GM12878 (cell line): ENCODE measurements around the gene STK4.

Experiments used
- BCL11A ChIP-seq: IDR thresholded peaks from 2 replicates; pipeline ENCODE4 v1.6.1; 2011; ENCODE audit warnings: low read depth, low read length
- FOXM1 ChIP-seq: IDR thresholded peaks from 2 replicates; pipeline ENCODE4 v1.6.1; 2012; ENCODE audit warnings: low read depth, mild to moderate bottlenecking, inconsistent platforms, low read length, moderate library complexity
- JUND ChIP-seq: IDR thresholded peaks from 2 replicates; pipeline ENCODE4 v1.6.1; 2012; ENCODE audit warnings: low read depth, mild to moderate bottlenecking, low read length, improper control_type of control experiment, moderate library complexity
- NR2C2 ChIP-seq: IDR thresholded peaks from 2 replicates; pipeline ENCODE4 v1.6.1; 2011; ENCODE audit warnings: borderline replicate concordance, low read depth; ENCODE audit not compliant: control insufficient read depth, insufficient read length
- PAX8 ChIP-seq: fragments of 450-650 bp; IDR thresholded peaks from 2 replicates; pipeline ENCODE4 v1.6.1; 2017; ENCODE audit warnings: mild to moderate bottlenecking, moderate library complexity
- POLR2A ChIP-seq: IDR thresholded peaks from 2 replicates; pipeline ENCODE4 v1.6.1; 2011; ENCODE audit warnings: low read depth, mild to moderate bottlenecking, low read length
- RFX5 ChIP-seq: IDR thresholded peaks from 2 replicates; pipeline ENCODE4 v1.6.1; 2011; ENCODE audit warnings: low read depth, low read length, improper control_type of control experiment
- SMC3 ChIP-seq: IDR thresholded peaks from 2 replicates; pipeline ENCODE4 v1.6.1; 2011; ENCODE audit warnings: low read length, improper control_type of control experiment, borderline replicate concordance
- TAF1 ChIP-seq: IDR thresholded peaks from 2 replicates; pipeline ENCODE4 v1.6.1; 2011; ENCODE audit warnings: mild to moderate bottlenecking, low read depth, low read length, borderline replicate concordance
- TCF12 ChIP-seq: IDR thresholded peaks from 2 replicates; pipeline ENCODE4 v1.6.1; 2011; ENCODE audit warnings: low read depth, mild to moderate bottlenecking, low read length
- TF ChIP-seq, protein P1 (sequence below), 3 experiments: IDR thresholded peaks in 2 of 3; conservative IDR thresholded peaks in 1 of 3; 2 replicates each; pipeline ENCODE4 v1.5.1; 2011; ENCODE audit warnings: low read depth in 3 of 3, low read length in 3 of 3, mild to moderate bottlenecking in 3 of 3, control low read depth in 2 of 3, moderate library complexity in 2 of 3, inconsistent platforms in 1 of 3, mixed read lengths in 1 of 3; ENCODE audit not compliant: control insufficient read depth in 2 of 3, insufficient read depth in 1 of 3; ENCODE audit errors: extremely low read depth in 1 of 3

DNA sequence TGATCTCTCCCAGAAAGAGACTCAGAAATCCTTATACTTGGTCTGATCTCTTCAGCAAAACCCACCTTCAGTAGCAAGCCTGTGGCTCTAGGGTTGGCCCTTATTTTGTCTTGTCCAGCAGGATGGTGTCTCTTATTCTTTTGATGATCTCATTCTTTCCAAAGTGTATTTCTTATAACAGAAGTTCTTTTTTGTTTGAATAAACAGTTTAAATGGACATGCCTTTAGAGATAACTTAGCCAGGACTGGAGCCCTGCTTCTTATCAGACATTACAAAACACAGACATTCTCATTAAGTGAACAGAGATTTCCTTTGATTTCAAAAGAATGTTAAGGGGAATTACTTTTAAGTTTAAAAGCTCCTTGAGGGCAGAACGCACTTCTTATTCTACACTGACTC, 102.9 kb downstream of the STK4 start:
- TF ChIP-seq RFX5 (no peak), SMC3 (no peak), POLR2A (no peak), PAX8 (no peak), TAF1 (no peak), NR2C2 (no peak), TCF12 (no peak), JUND (no peak), FOXM1 (no peak), BCL11A (no peak)
- TF ChIP-seq, protein P1, sequence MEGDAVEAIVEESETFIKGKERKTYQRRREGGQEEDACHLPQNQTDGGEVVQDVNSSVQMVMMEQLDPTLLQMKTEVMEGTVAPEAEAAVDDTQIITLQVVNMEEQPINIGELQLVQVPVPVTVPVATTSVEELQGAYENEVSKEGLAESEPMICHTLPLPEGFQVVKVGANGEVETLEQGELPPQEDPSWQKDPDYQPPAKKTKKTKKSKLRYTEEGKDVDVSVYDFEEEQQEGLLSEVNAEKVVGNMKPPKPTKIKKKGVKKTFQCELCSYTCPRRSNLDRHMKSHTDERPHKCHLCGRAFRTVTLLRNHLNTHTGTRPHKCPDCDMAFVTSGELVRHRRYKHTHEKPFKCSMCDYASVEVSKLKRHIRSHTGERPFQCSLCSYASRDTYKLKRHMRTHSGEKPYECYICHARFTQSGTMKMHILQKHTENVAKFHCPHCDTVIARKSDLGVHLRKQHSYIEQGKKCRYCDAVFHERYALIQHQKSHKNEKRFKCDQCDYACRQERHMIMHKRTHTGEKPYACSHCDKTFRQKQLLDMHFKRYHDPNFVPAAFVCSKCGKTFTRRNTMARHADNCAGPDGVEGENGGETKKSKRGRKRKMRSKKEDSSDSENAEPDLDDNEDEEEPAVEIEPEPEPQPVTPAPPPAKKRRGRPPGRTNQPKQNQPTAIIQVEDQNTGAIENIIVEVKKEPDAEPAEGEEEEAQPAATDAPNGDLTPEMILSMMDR (IDR thresholded peaks at IDR 0.05 in 2 of 3, conservative IDR thresholded peaks at IDR 0.05 in 1 of 3; ENCODE audit: control insufficient read depth in 2 of 3, extremely low read depth in 1 of 3, insufficient read depth in 1 of 3, low read depth in 3 of 3, low read length in 3 of 3) = no peak
